ENCODE data around the gene RDH11. TPM values are rescaled to one million over a fixed set of nuclear protein-coding genes. Genes with fewer than 3 reads are reported as not detected.

The RDH11 gene
- total RNA-seq, 1 donor from 2014 or later: 101 TPM

DNA sequence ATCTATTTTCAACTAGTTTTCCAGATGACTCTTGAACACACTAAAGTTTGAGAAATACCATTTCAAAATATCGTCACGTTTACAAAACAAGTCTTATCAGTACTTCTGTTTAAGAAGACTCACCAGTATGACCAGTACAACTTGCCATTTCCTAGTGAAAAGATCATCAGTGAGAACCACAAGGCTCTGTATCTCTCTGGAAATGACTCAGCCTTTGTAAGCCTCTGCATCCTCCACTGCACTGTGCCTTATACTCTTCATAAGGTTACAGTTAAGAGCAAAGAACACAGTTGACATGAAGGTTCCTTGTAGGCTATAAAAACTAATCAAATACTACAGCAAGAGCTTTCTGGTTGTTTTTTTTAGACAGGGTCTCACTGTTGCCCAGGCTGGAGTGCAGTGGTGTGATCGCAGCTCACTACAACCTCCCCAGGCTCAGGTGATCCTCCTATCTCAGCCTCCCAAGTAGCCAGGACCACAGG lies 15.4 kb downstream of the RDH11 start:
- no peak for FAIRE-seq
- peaks cover 11% of the 10 kb centered on the region for H3K36me3 ChIP-seq (ENCODE audit: control insufficient read depth, insufficient read depth, low read length)
- H3K4me3 ChIP-seq (ENCODE audit: low read depth, low read length): no peak overlapping the region
- TF ChIP-seq, protein P1, sequence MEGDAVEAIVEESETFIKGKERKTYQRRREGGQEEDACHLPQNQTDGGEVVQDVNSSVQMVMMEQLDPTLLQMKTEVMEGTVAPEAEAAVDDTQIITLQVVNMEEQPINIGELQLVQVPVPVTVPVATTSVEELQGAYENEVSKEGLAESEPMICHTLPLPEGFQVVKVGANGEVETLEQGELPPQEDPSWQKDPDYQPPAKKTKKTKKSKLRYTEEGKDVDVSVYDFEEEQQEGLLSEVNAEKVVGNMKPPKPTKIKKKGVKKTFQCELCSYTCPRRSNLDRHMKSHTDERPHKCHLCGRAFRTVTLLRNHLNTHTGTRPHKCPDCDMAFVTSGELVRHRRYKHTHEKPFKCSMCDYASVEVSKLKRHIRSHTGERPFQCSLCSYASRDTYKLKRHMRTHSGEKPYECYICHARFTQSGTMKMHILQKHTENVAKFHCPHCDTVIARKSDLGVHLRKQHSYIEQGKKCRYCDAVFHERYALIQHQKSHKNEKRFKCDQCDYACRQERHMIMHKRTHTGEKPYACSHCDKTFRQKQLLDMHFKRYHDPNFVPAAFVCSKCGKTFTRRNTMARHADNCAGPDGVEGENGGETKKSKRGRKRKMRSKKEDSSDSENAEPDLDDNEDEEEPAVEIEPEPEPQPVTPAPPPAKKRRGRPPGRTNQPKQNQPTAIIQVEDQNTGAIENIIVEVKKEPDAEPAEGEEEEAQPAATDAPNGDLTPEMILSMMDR (IDR thresholded peaks at IDR 0.05; ENCODE audit: insufficient read depth, low read length, severe bottlenecking): no peak
- no peaks in the 10 kb centered on the region for H3K27me3 ChIP-seq (ENCODE audit: control insufficient read depth, insufficient read depth, low read length)
- DNase-seq (ENCODE audit: low read depth): peak; percentile 92

DNA sequence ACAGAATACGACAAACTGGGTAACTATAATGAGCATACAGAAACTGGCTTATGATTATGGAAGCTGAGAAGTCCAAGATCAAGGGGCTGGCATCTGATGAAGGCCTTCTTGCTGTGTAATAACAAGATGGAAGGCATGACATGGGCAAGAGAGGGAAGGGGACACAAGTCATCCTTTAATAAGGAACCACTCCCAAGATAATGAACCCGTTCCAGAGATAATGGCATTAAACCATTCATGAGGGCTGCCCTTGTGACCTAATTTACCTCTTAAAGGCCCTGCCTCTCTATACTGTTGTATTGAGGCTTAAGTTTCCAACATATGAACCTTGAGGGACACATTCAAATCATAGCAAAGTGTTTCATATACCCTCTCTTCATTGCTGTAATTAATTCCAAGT lies 16.6 kb downstream of the RDH11 start:
- peaks cover 8% of the 10 kb centered on the region for H3K36me3 ChIP-seq (ENCODE audit: control insufficient read depth, insufficient read depth, low read length)

DNA sequence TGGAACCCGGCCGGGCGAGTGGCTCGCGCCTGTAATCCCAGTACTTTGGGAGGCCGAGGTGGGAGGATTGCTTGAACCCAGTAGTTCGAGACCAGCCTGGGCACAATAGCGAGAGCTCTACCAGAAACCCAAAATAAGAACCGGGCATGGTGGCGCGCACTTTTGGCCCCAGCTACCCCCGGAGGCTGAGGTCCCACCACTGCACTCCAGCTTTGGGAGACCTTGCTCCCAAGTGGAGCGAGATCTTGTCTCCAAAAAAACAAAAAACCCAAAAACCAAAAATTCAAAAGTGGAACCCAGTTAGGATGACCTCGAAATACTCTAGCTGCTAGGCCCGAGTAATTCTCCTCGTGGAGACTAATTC lies 20.4 kb downstream of the RDH11 start:
- Histone ChIP-seq H3K27me3 (ENCODE audit: control insufficient read depth, insufficient read depth, low read length) (no peaks in the 10 kb centered on the region), H3K4me3 (ENCODE audit: low read depth, low read length) (peak overlapping the region; percentile 80), H3K36me3 (ENCODE audit: control insufficient read depth, insufficient read depth, low read length) (peaks cover 8% of the 10 kb centered on the region)
- FAIRE-seq: no peak
- TF ChIP-seq, protein P1 (IDR thresholded peaks at IDR 0.05; ENCODE audit: insufficient read depth, low read length, severe bottlenecking): no peak
- DNase-seq (ENCODE audit: low read depth): no peak

More for the DNA sequence above, 16.6 kb downstream of the RDH11 start:
- Histone ChIP-seq H3K4me3 (ENCODE audit: low read depth, low read length) (no peak overlapping the region), H3K27me3 (ENCODE audit: control insufficient read depth, insufficient read depth, low read length) (no peaks in the 10 kb centered on the region)
- TF ChIP-seq, protein P1 (IDR thresholded peaks at IDR 0.05; ENCODE audit: insufficient read depth, low read length, severe bottlenecking): no peak
- no peak for FAIRE-seq
- DNase-seq (ENCODE audit: low read depth): no peak

DNA sequence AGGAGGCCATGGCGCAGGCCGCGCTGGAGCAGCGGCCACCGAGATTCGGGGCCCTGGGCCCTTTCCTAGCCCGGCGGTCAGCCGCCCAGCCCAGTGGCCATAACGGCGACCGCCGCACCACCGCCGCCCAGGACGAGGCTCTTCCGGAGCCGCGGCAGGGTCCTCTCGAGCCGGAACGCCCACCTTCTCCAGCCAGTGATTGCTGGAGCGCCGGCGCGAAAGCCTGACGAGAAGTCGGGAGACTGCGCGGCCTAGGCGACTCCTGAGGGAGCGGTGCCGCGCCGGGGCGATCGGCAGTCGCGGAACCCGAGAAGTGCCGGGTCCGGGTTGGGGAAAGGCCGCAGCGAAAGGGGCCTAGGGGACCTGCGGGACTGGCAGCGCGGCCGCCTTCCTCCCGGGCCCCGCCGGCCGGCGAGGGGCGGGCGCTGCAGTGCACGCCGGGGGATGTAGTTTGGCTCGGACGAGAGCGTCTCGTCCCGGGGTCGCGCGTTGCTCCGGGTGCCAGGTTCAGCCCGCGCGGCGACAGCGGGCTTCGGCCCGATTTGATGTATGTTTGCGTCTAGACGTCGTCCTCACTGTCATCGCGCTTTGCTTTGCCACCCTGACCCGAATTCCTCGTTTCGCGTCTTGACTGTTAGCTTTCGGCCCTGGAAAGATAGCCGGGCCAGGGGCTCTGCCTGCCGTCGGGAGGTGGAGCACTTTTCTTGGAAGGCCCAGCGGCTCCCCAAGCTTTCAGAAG lies 20.9 kb downstream of the RDH11 start, which contains the start of gene VTI1B:
VTI1B (minus strand) TSS at position 153 of the 739 bp plus-strand sequence; CDS start at position 10, 143 bp downstream.
- Histone ChIP-seq H3K27me3 (ENCODE audit: control insufficient read depth, insufficient read depth, low read length) (no peaks in the 10 kb centered on the region), H3K36me3 (ENCODE audit: control insufficient read depth, insufficient read depth, low read length) (peaks cover 8% of the 10 kb centered on the region), H3K4me3 (ENCODE audit: low read depth, low read length) (peak within 1 kb of the TSS; percentile 80)
- TF ChIP-seq, protein P1 (IDR thresholded peaks at IDR 0.05; ENCODE audit: insufficient read depth, low read length, severe bottlenecking): peak; percentile 21
- DNase-seq (ENCODE audit: low read depth) (peak; percentile 42), FAIRE-seq (no peak)

DNA sequence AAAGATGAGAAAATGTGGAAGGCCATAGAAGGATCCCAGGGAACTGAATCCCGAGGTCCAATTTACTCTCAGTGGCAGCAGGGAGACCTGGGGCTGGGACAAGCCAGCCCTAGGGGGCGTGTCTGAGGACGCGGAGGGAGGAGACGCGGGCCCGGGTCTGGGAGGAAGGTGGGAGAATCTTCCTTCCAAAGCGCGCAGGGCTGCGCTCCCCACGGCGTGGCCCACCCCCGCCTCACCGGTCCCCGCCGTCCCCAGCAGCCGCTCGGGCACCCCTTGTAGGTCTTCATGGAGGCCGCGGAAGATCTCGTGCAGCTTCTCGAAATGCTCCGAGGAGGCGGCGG lies 21.5 kb downstream of the RDH11 start:
- TF ChIP-seq, protein P1 (IDR thresholded peaks at IDR 0.05; ENCODE audit: insufficient read depth, low read length, severe bottlenecking): no peak

More for the DNA sequence above, 21.5 kb downstream of the RDH11 start:
- peak overlapping the region; percentile 80 for H3K4me3 ChIP-seq (ENCODE audit: low read depth, low read length)
- no peaks in the 10 kb centered on the region for H3K27me3 ChIP-seq (ENCODE audit: control insufficient read depth, insufficient read depth, low read length)
- peaks cover 8% of the 10 kb centered on the region for H3K36me3 ChIP-seq (ENCODE audit: control insufficient read depth, insufficient read depth, low read length)
- FAIRE-seq (no peak), DNase-seq (ENCODE audit: low read depth) (peak; percentile 47)

Measured in bronchial epithelial cell (primary cell).